ENCODE results near the gene ZMAT5.

ZMAT5 gene

GRCh38 chr22:29700900-29701154, 66.0 kb downstream of the ZMAT5 start:
- peaks cover 0 to 15% (median 7%) of the 10 kb centered on the region in 4 experiments for H3K36me3 ChIP-seq (ENCODE audit: control insufficient read depth in 4 of 4, insufficient read depth in 4 of 4, low read length in 3 of 4)
- CTCF ChIA-PET, result interaction anchor here (0.7 to 1.8 kb wide), 7 partner anchors 10 to 302 kb away, joined by 3 to 6 read pairs (median 3); partner anchors contain the start of gene CABP7
- H3K9me3 ChIP-seq (ENCODE audit: control extremely low read depth in 1 of 5, control insufficient read depth in 4 of 5, insufficient read depth in 2 of 5, low read depth in 1 of 5, low read length in 4 of 5), result no peaks in the 10 kb centered on the region
- no peak for DNase-seq
- WGBS (ENCODE audit: insufficient coverage), result 55% methylated on average over 7 of the region's 9 CpGs
- H3K27ac ChIP-seq (ENCODE audit: insufficient read depth in 1 of 2, low read depth in 1 of 2, low read length in 2 of 2, poor library complexity in 1 of 2, severe bottlenecking in 2 of 2), result peak overlapping the region in 1 of 2 experiments; percentile 8
- H3K4me3 ChIP-seq (ENCODE audit: control insufficient read depth in 1 of 7, extremely low read depth in 1 of 7, insufficient read depth in 4 of 7, low read depth in 2 of 7, low read length in 6 of 7), result peak overlapping the region in 1 of 7 experiments; percentile 36
- H3K4me1 ChIP-seq (ENCODE audit: control extremely low read depth in 1 of 4, control insufficient read depth in 4 of 4, insufficient read depth in 4 of 4, low read length in 3 of 4), result peaks cover 0 to 38% (median 27%) of the 10 kb centered on the region in 4 experiments
- POLR2A ChIA-PET, result no interaction called here
- peaks cover 0 to 3% (median 0%) of the 10 kb centered on the region in 5 experiments for H3K27me3 ChIP-seq (replicated peaks in 2 of 5; ENCODE audit: control insufficient read depth in 4 of 5, insufficient read depth in 5 of 5, low read length in 4 of 5)

- DNase-seq, result no peak
- H3K4me3 ChIP-seq (ENCODE audit: control insufficient read depth in 1 of 7, extremely low read depth in 1 of 7, insufficient read depth in 4 of 7, low read depth in 2 of 7, low read length in 6 of 7), result peak overlapping the region in 1 of 7 experiments; percentile 36
- H3K9me3 ChIP-seq (ENCODE audit: control extremely low read depth in 1 of 5, control insufficient read depth in 4 of 5, insufficient read depth in 2 of 5, low read depth in 1 of 5, low read length in 4 of 5), result no peaks in the 10 kb centered on the region
- peaks cover 0 to 20% (median 9%) of the 10 kb centered on the region in 4 experiments for H3K36me3 ChIP-seq (ENCODE audit: control insufficient read depth in 4 of 4, insufficient read depth in 4 of 4, low read length in 3 of 4)
- ChIA-PET POLR2A (no interaction called here), CTCF (interaction anchor here (1.1 to 1.8 kb wide), 5 partner anchors 9 to 303 kb away, joined by 3 to 6 read pairs (median 4); no protein-coding TSS in a partner anchor)
- 82% methylated on average over 12 of the region's 19 CpGs for WGBS (ENCODE audit: insufficient coverage)
- no peak overlapping the region for H3K27ac ChIP-seq (ENCODE audit: insufficient read depth in 1 of 2, low read depth in 1 of 2, low read length in 2 of 2, poor library complexity in 1 of 2, severe bottlenecking in 2 of 2)
- peaks cover 0 to 3% (median 0%) of the 10 kb centered on the region in 5 experiments for H3K27me3 ChIP-seq (replicated peaks in 2 of 5; ENCODE audit: control insufficient read depth in 4 of 5, insufficient read depth in 5 of 5, low read length in 4 of 5)
- peaks cover 0 to 38% (median 27%) of the 10 kb centered on the region in 4 experiments for H3K4me1 ChIP-seq (ENCODE audit: control extremely low read depth in 1 of 4, control insufficient read depth in 4 of 4, insufficient read depth in 4 of 4, low read length in 3 of 4)
These were observed 66.5 kb downstream of the ZMAT5 start for GRCh38 chr22:29700206-29700899.

GRCh38 chr22:29697853-29698598, 68.8 kb downstream of the ZMAT5 start:
- WGBS (ENCODE audit: insufficient coverage), result 93% methylated on average over 12 of the region's 16 CpGs
- DNase-seq, result no peak
- H3K9me3 ChIP-seq (ENCODE audit: control extremely low read depth in 1 of 5, control insufficient read depth in 4 of 5, insufficient read depth in 2 of 5, low read depth in 1 of 5, low read length in 4 of 5), result no peaks in the 10 kb centered on the region
- no peak overlapping the region for H3K4me3 ChIP-seq (ENCODE audit: control insufficient read depth in 1 of 7, extremely low read depth in 1 of 7, insufficient read depth in 4 of 7, low read depth in 2 of 7, low read length in 6 of 7)
- H3K27ac ChIP-seq (ENCODE audit: insufficient read depth in 1 of 2, low read depth in 1 of 2, low read length in 2 of 2, poor library complexity in 1 of 2, severe bottlenecking in 2 of 2), result no peak overlapping the region
- H3K27me3 ChIP-seq (replicated peaks in 2 of 5; ENCODE audit: control insufficient read depth in 4 of 5, insufficient read depth in 5 of 5, low read length in 4 of 5), result no peaks in the 10 kb centered on the region
- POLR2A ChIA-PET, result no interaction called here
- H3K36me3 ChIP-seq (ENCODE audit: control insufficient read depth in 4 of 4, insufficient read depth in 4 of 4, low read length in 3 of 4), result peaks cover 0 to 43% (median 26%) of the 10 kb centered on the region in 4 experiments
- CTCF ChIA-PET, result interaction anchor here (1.3 kb wide), 1 partner anchor 9 kb away, joined by 5 read pairs; no protein-coding TSS in a partner anchor
- H3K4me1 ChIP-seq (ENCODE audit: control extremely low read depth in 1 of 4, control insufficient read depth in 4 of 4, insufficient read depth in 4 of 4, low read length in 3 of 4), result peaks cover 0 to 29% (median 21%) of the 10 kb centered on the region in 4 experiments

- POLR2A ChIA-PET, result no interaction called here
- H3K27ac ChIP-seq (ENCODE audit: insufficient read depth in 1 of 2, low read depth in 1 of 2, low read length in 2 of 2, poor library complexity in 1 of 2, severe bottlenecking in 2 of 2), result no peak overlapping the region
- CTCF ChIA-PET, result interaction anchor here (1.1 kb wide), 1 partner anchor 310 kb away, joined by 3 read pairs; no protein-coding TSS in a partner anchor
- H3K27me3 ChIP-seq (replicated peaks in 2 of 5; ENCODE audit: control insufficient read depth in 4 of 5, insufficient read depth in 5 of 5, low read length in 4 of 5), result no peaks in the 10 kb centered on the region
- peaks cover 2 to 65% (median 42%) of the 10 kb centered on the region in 4 experiments for H3K36me3 ChIP-seq (ENCODE audit: control insufficient read depth in 4 of 4, insufficient read depth in 4 of 4, low read length in 3 of 4)
- H3K4me1 ChIP-seq (ENCODE audit: control extremely low read depth in 1 of 4, control insufficient read depth in 4 of 4, insufficient read depth in 4 of 4, low read length in 3 of 4), result peaks cover 0 to 2% (median 0%) of the 10 kb centered on the region in 4 experiments
- DNase-seq, result no peak
- H3K4me3 ChIP-seq (ENCODE audit: control insufficient read depth in 1 of 7, extremely low read depth in 1 of 7, insufficient read depth in 4 of 7, low read depth in 2 of 7, low read length in 6 of 7), result no peak overlapping the region
- WGBS (ENCODE audit: insufficient coverage), result 96% methylated on average over 24 of the region's 33 CpGs
- H3K9me3 ChIP-seq (ENCODE audit: control extremely low read depth in 1 of 5, control insufficient read depth in 4 of 5, insufficient read depth in 2 of 5, low read depth in 1 of 5, low read length in 4 of 5), result no peaks in the 10 kb centered on the region
These were observed 71.5 kb downstream of the ZMAT5 start for GRCh38 chr22:29695129-29695926.

GRCh38 chr22:29693671-29694070, 73.1 kb downstream of the ZMAT5 start:
- Histone ChIP-seq H3K9me3 (ENCODE audit: control extremely low read depth in 1 of 5, control insufficient read depth in 4 of 5, insufficient read depth in 2 of 5, low read depth in 1 of 5, low read length in 4 of 5) (no peaks in the 10 kb centered on the region), H3K27ac (ENCODE audit: insufficient read depth in 1 of 2, low read depth in 1 of 2, low read length in 2 of 2, poor library complexity in 1 of 2, severe bottlenecking in 2 of 2) (no peak overlapping the region), H3K4me1 (ENCODE audit: control extremely low read depth in 1 of 4, control insufficient read depth in 4 of 4, insufficient read depth in 4 of 4, low read length in 3 of 4) (no peaks in the 10 kb centered on the region), H3K27me3 (replicated peaks in 2 of 5; ENCODE audit: control insufficient read depth in 4 of 5, insufficient read depth in 5 of 5, low read length in 4 of 5) (no peaks in the 10 kb centered on the region), H3K4me3 (ENCODE audit: control insufficient read depth in 1 of 7, extremely low read depth in 1 of 7, insufficient read depth in 4 of 7, low read depth in 2 of 7, low read length in 6 of 7) (no peak overlapping the region), H3K36me3 (ENCODE audit: control insufficient read depth in 4 of 4, insufficient read depth in 4 of 4, low read length in 3 of 4) (peaks cover 2 to 65% (median 43%) of the 10 kb centered on the region in 4 experiments)
- no peak for DNase-seq
- ChIA-PET POLR2A (no interaction called here), CTCF (interaction anchor here (1.0 to 1.1 kb wide), 4 partner anchors 25 to 395 kb away, joined by 3 to 4 read pairs (median 3); no protein-coding TSS in a partner anchor)
- 87% methylated on average over 5 of the region's 9 CpGs for WGBS (ENCODE audit: insufficient coverage)

- no peak overlapping the region for H3K4me3 ChIP-seq (ENCODE audit: control insufficient read depth in 1 of 7, extremely low read depth in 1 of 7, insufficient read depth in 4 of 7, low read depth in 2 of 7, low read length in 6 of 7)
- H3K36me3 ChIP-seq (ENCODE audit: control insufficient read depth in 4 of 4, insufficient read depth in 4 of 4, low read length in 3 of 4), result peaks cover 2 to 68% (median 43%) of the 10 kb centered on the region in 4 experiments
- H3K27ac ChIP-seq (ENCODE audit: insufficient read depth in 1 of 2, low read depth in 1 of 2, low read length in 2 of 2, poor library complexity in 1 of 2, severe bottlenecking in 2 of 2), result no peak overlapping the region
- DNase-seq, result no peak
- ChIA-PET CTCF (interaction anchor here (1.0 to 1.1 kb wide), 3 partner anchors 25 to 395 kb away, joined by 3 to 4 read pairs (median 3); no protein-coding TSS in a partner anchor), POLR2A (no interaction called here)
- no peaks in the 10 kb centered on the region for H3K4me1 ChIP-seq (ENCODE audit: control extremely low read depth in 1 of 4, control insufficient read depth in 4 of 4, insufficient read depth in 4 of 4, low read length in 3 of 4)
- H3K9me3 ChIP-seq (ENCODE audit: control extremely low read depth in 1 of 5, control insufficient read depth in 4 of 5, insufficient read depth in 2 of 5, low read depth in 1 of 5, low read length in 4 of 5), result no peaks in the 10 kb centered on the region
- 95% methylated on average over 4 of the region's 8 CpGs for WGBS (ENCODE audit: insufficient coverage)
- no peaks in the 10 kb centered on the region for H3K27me3 ChIP-seq (replicated peaks in 2 of 5; ENCODE audit: control insufficient read depth in 4 of 5, insufficient read depth in 5 of 5, low read length in 4 of 5)
These were observed 73.6 kb downstream of the ZMAT5 start for GRCh38 chr22:29693161-29693560.
